HepG2 (cell line): Measurements from ENCODE around the gene TACC3. TPM values are rescaled to one million over a fixed set of nuclear protein-coding genes. Genes with fewer than 3 reads are reported as not detected.

Source experiments
- ARHGAP35 ChIP-seq: sonication (generic); formaldehyde crosslinking; IDR thresholded peaks from 2 replicates; pipeline ENCODE4 v1.9.0; 2022; ENCODE audit warnings: mild to moderate bottlenecking, inconsistent platforms, moderate library complexity, missing genetic modification reagents, borderline replicate concordance
- ELF3 ChIP-seq: IDR thresholded peaks from 2 replicates; pipeline ENCODE4 v1.6.1; 2016; ENCODE audit warnings: missing genetic modification reagents, missing compliant biosample characterization
- GZF1 ChIP-seq: sonication (generic); formaldehyde crosslinking; IDR thresholded peaks from 2 replicates; pipeline ENCODE4 v1.5.1; 2020; ENCODE audit warnings: mild to moderate bottlenecking, missing genetic modification reagents
- HMGXB4 ChIP-seq, 2 experiments: sonication (generic) in 1 of 2; formaldehyde crosslinking in 1 of 2; IDR thresholded peaks; 2 replicates each; pipeline versions ENCODE4 v1.4.0 to v1.6.1; 2018 to 2020; ENCODE audit warnings: missing genetic modification reagents in 2 of 2, borderline replicate concordance in 1 of 2, low read depth in 1 of 2, mild to moderate bottlenecking in 1 of 2, missing biosample characterization in 1 of 2
- KDM1A ChIP-seq: IDR thresholded peaks from 2 replicates; pipeline ENCODE4 v1.6.1; 2016; ENCODE audit warnings: missing compliant biosample characterization
- MNT ChIP-seq: fragments of 450-650 bp; IDR thresholded peaks from 2 replicates; pipeline ENCODE4 v1.6.1; 2016
- NFKB2 ChIP-seq: sonication (generic); formaldehyde crosslinking; IDR thresholded peaks from 2 replicates; pipeline ENCODE4 v1.4.0; 2020; ENCODE audit warnings: missing genetic modification reagents, borderline replicate concordance
- NFYB ChIP-seq: sonication (generic); formaldehyde crosslinking; IDR thresholded peaks from 2 replicates; pipeline ENCODE4 v1.4.0; 2020; ENCODE audit warnings: missing genetic modification reagents
- PHF21A ChIP-seq: sonication (generic); formaldehyde crosslinking; IDR thresholded peaks from 2 replicates; pipeline ENCODE4 v1.5.0; 2020; ENCODE audit warnings: mild to moderate bottlenecking, missing genetic modification reagents
- RFX1 ChIP-seq: fragments of 450-650 bp; IDR thresholded peaks from 2 replicates; pipeline ENCODE4 v1.6.1; 2017
- SCMH1 ChIP-seq: sonication (generic); formaldehyde crosslinking; IDR thresholded peaks from 2 replicates; pipeline ENCODE4 v1.9.0; 2021; ENCODE audit warnings: missing genetic modification reagents, mild to moderate bottlenecking, borderline replicate concordance
- SMARCC2 ChIP-seq: fragments of 450-650 bp; IDR thresholded peaks from 2 replicates; pipeline ENCODE4 v1.6.1; 2017; ENCODE audit warnings: antibody characterized with exemption, mild to moderate bottlenecking
- SMYD3 ChIP-seq: sonication (generic); formaldehyde crosslinking; IDR thresholded peaks from 2 replicates; pipeline ENCODE4 v1.8.1; 2023; ENCODE audit warnings: mild to moderate bottlenecking, missing genetic modification reagents
- TBL1XR1 ChIP-seq: fragments of 150-350 bp; IDR thresholded peaks from 2 replicates; pipeline ENCODE4 v1.6.1; 2014; ENCODE audit warnings: borderline replicate concordance, low read length; ENCODE audit not compliant: partially characterized antibody
- TERF1 ChIP-seq: sonication (generic); formaldehyde crosslinking; IDR thresholded peaks from 2 replicates; pipeline ENCODE4 v1.8.0; 2022; ENCODE audit warnings: mild to moderate bottlenecking, missing genetic modification reagents, moderate library complexity
- THAP7 ChIP-seq: sonication (generic); formaldehyde crosslinking; IDR thresholded peaks from 2 replicates; pipeline ENCODE4 v1.8.1; 2023; ENCODE audit warnings: mild to moderate bottlenecking, missing genetic modification reagents
- ZNF136 ChIP-seq: sonication (generic); formaldehyde crosslinking; IDR thresholded peaks from 2 replicates; pipeline ENCODE4 v1.8.1; 2022; ENCODE audit warnings: low read depth, mild to moderate bottlenecking, moderate library complexity, missing genetic modification reagents
- ZNF207 ChIP-seq: fragments of 450-650 bp; IDR thresholded peaks from 2 replicates; pipeline ENCODE4 v1.6.1; 2016; ENCODE audit warnings: antibody characterized with exemption, borderline replicate concordance
- ZNF343 ChIP-seq: sonication (generic); formaldehyde crosslinking; IDR thresholded peaks from 2 replicates; pipeline ENCODE4 v1.4.0; 2020; ENCODE audit warnings: mild to moderate bottlenecking, missing genetic modification reagents
- ZNF44 ChIP-seq: sonication (generic); formaldehyde crosslinking; IDR thresholded peaks from 2 replicates; pipeline ENCODE4 v1.5.1; 2020; ENCODE audit warnings: mild to moderate bottlenecking, missing genetic modification reagents
- ZNF501 ChIP-seq: sonication (generic); formaldehyde crosslinking; IDR thresholded peaks from 2 replicates; pipeline ENCODE4 v1.5.1; 2020; ENCODE audit warnings: mild to moderate bottlenecking, moderate library complexity, missing genetic modification reagents
- ZNF619 ChIP-seq: sonication (generic); formaldehyde crosslinking; IDR thresholded peaks from 2 replicates; pipeline ENCODE4 v1.4.0; 2020; ENCODE audit warnings: mild to moderate bottlenecking, missing genetic modification reagents
- ZNF639 ChIP-seq: conservative IDR thresholded peaks from 2 replicates; pipeline ENCODE4 v1.6.1; 2018; ENCODE audit warnings: missing genetic modification reagents
- ZNF879 ChIP-seq: sonication (generic); formaldehyde crosslinking; IDR thresholded peaks from 2 replicates; pipeline ENCODE4 v1.8.1; 2023; ENCODE audit warnings: missing genetic modification reagents
- polyA plus RNA-seq, 8 experiments: library from polyadenylated mRNA; depleted of rRNA in 3 of 8; stranded (reverse) in 7 of 8; unstranded in 1 of 8; fragments of >200 nt; fragmentation: Illumina TruSeq in 4 of 8; extraction: Trizol in 4 of 8; gene quantifications; 2 replicates each; pipeline versions ENCODE4 v1.2.1 to v1.2.3, GENCODE V29; 2011 to 2016; ENCODE audit warnings: low read depth in 4 of 8, missing spikeins in 1 of 8, mixed read lengths in 1 of 8; ENCODE audit not compliant: insufficient read depth in 1 of 8
- total RNA-seq, 5 experiments: library from RNA; depleted of rRNA; stranded (reverse); fragments of >200 nt; fragmentation: Illumina TruSeq; extraction: Trizol; gene quantifications; 2 replicates each; pipeline ENCODE4 v1.2.3, GENCODE V29; 2016; ENCODE audit warnings: low read depth in 1 of 5

TACC3 gene
- total and polyA plus RNA-seq, 2 of the 13 experiments (the other 11 are each of a cell fraction or from before 2014, with no cell fraction given) = 20.3 to 21.2 TPM

- no peak for TF ChIP-seq TERF1 (CRISPR knock-in tag)
- no peak for TF ChIP-seq ZNF44
- TF ChIP-seq ARHGAP35 (CRISPR knock-in tag) = no peak
- peak; percentile 66; the same call in 1 of the 2 replicates for TF ChIP-seq ZNF639 (CRISPR knock-in tag)
- TF ChIP-seq ZNF501 (CRISPR knock-in tag) = no peak
- TF ChIP-seq NFYB (CRISPR knock-in tag) = no peak
- TF ChIP-seq ZNF343 = no peak
- peak; percentile 80; the same call in 1 of the 2 replicates for TF ChIP-seq KDM1A (CRISPR knock-in tag)
- no peak for TF ChIP-seq ZNF207
- no peak for TF ChIP-seq ZNF619 (CRISPR knock-in tag)
- 0 out of 4 replicates have a peak, but pooled peaks of 1 of the 2 experiments have one; percentile 45 for TF ChIP-seq HMGXB4 (CRISPR knock-in tag; IDR thresholded peaks at IDR 0.05; ENCODE audit: borderline replicate concordance in 1 of 2, low read depth in 1 of 2)
- TF ChIP-seq GZF1 (CRISPR knock-in tag) = no peak
- TF ChIP-seq SMARCC2 = no peak
- no peak for TF ChIP-seq ZNF136 (CRISPR knock-in tag)
- no peak for TF ChIP-seq MNT
- peak; percentile 90 for TF ChIP-seq PHF21A (CRISPR knock-in tag)
- no peak for TF ChIP-seq ZNF879
- no peak for TF ChIP-seq RFX1
- no peak for TF ChIP-seq TBL1XR1
- TF ChIP-seq NFKB2 (CRISPR knock-in tag) = peak; percentile 56; the same call in 1 of the 2 replicates
- no peak for TF ChIP-seq SCMH1
- TF ChIP-seq THAP7 (CRISPR knock-in tag) = no peak
- peak; percentile 71 for TF ChIP-seq ELF3 (CRISPR knock-in tag)
- TF ChIP-seq SMYD3 (CRISPR knock-in tag) = no peak
Measured at GRCh38 chr4:1777822-1778641, 56.7 kb downstream of the TACC3 start (continued).
